Choroid plexus epithelial cell (primary cell): ENCODE results near the gene UEVLD.

Source experiments
- DNase-seq: peaks from one replicate; pipeline ENCODE4 v3.0.0-alpha.2; 2010; ENCODE audit warnings: low read depth
- H3K4me3 ChIP-seq: 2 replicates; pipeline ENCODE4 v1.5.1; 2011; ENCODE audit warnings: low read depth, mild to moderate bottlenecking, control low read depth, low read length, moderate library complexity
- CTCF ChIP-seq: conservative IDR thresholded peaks from 2 replicates; pipeline ENCODE4 v1.5.1; 2011; ENCODE audit warnings: low read depth, mild to moderate bottlenecking, control low read depth, inconsistent platforms, low read length, moderate library complexity

UEVLD gene

GRCh38 chr11:18527512-18527911 is 61.0 kb downstream of the UEVLD start:
- peak overlapping the region; percentile 96 for H3K4me3 ChIP-seq
- peak; percentile 19 for DNase-seq
- TF ChIP-seq CTCF: no peak

- no peak for TF ChIP-seq CTCF
- peak within 1 kb of the TSS; percentile 96 for H3K4me3 ChIP-seq
These were observed 61.8 kb downstream of the UEVLD start, which contains the start of gene TSG101 for GRCh38 chr11:18526521-18527296. TSS of gene TSG101 (minus strand) at chr11:18526942. CDS start at chr11:18526816, 126 bp downstream.

GRCh38 chr11:18526130-18526520 is 62.4 kb downstream of the UEVLD start:
- peak; percentile 33 for DNase-seq
- peak overlapping the region; percentile 96 for H3K4me3 ChIP-seq
- TF ChIP-seq CTCF: no peak

More at GRCh38 chr11:18526521-18527296, 61.8 kb downstream of the UEVLD start, which contains the start of gene TSG101:
- peak; percentile 91 for DNase-seq

GRCh38 chr11:18524248-18524647 is 64.3 kb downstream of the UEVLD start:
- no peak for TF ChIP-seq CTCF
- H3K4me3 ChIP-seq: no peak overlapping the region
- no peak for DNase-seq

- DNase-seq: no peak
- H3K4me3 ChIP-seq: no peak overlapping the region
- TF ChIP-seq CTCF: no peak
These were observed 65.5 kb downstream of the UEVLD start for GRCh38 chr11:18523084-18523483.

GRCh38 chr11:18522388-18522787 is 66.1 kb downstream of the UEVLD start:
- no peak overlapping the region for H3K4me3 ChIP-seq
- peak; percentile 25 for TF ChIP-seq CTCF
- peak; percentile 14 for DNase-seq

GRCh38 chr11:18521122-18521521 is 67.4 kb downstream of the UEVLD start:
- no peak for DNase-seq
- no peak overlapping the region for H3K4me3 ChIP-seq
- no peak for TF ChIP-seq CTCF
